SK-N-SH (cell line): Measurements from ENCODE around the gene DNAJC13. TPM values are rescaled to one million over a fixed set of nuclear protein-coding genes. Genes with fewer than 3 reads are reported as not detected.

Experiments
- CTCF ChIA-PET: fragments of 300-600, 350-600 bp; formaldehyde crosslinking; extraction: SDS; loops from one replicate; lab custom pipeline; 2021; lab: Yijun Ruan, JAX
- POLR2A ChIA-PET: fragments of 350-600 bp; sonication (Branson Sonifier 250); formaldehyde crosslinking; extraction: SDS; loops from one replicate; lab custom pipeline; 2020; ENCODE audit warnings: antibody characterized with exemption, inconsistent platforms; lab: Yijun Ruan, JAX
- DNase-seq: peaks from one replicate; pipeline ENCODE4 v3.0.0; 2012
- H2AFZ ChIP-seq: fragments of 200-600 bp; sonication (generic); 2 replicates; pipeline ENCODE4 v1.8.1; 2016; ENCODE audit warnings: antibody characterized with exemption, mild to moderate bottlenecking, low read depth
- H3F3A ChIP-seq: fragments of 200-600 bp; sonication (generic); replicated peaks from 2 replicates; pipeline ENCODE3; 2016; ENCODE audit warnings: antibody characterized with exemption, mild to moderate bottlenecking; ENCODE audit not compliant: insufficient read depth
- H3K27ac ChIP-seq, 2 experiments: fragments of 200-500 bp in 1 of 2; fragments of 200-600 bp in 1 of 2; sonication (Bioruptor generic) in 1 of 2; sonication (generic), shearing (Covaris generic) in 1 of 2; 2 replicates each; pipeline versions ENCODE4 v1.5.1 to v1.6.1; 2014 to 2016; ENCODE audit warnings: low read depth in 2 of 2, inconsistent platforms in 1 of 2, low read length in 1 of 2, mild to moderate bottlenecking in 1 of 2, mixed read lengths in 1 of 2
- H3K27me3 ChIP-seq: fragments of 200-600 bp; sonication (generic), shearing (Covaris generic); 2 replicates; pipeline ENCODE4 v1.6.1; 2016; ENCODE audit warnings: mixed run types; ENCODE audit not compliant: insufficient read depth
- H3K36me3 ChIP-seq, 2 experiments: fragments of 200-500 bp in 1 of 2; fragments of 200-600 bp in 1 of 2; sonication (Bioruptor generic) in 1 of 2; sonication (generic) in 1 of 2; replicated peaks in 1 of 2; 2 replicates each; pipeline versions ENCODE3 to v1.5.1; 2014 to 2016; ENCODE audit warnings: low read length in 1 of 2, mild to moderate bottlenecking in 1 of 2; ENCODE audit not compliant: insufficient read depth in 2 of 2, control insufficient read depth in 1 of 2
- H3K4me1 ChIP-seq, 2 experiments: fragments of 200-500 bp in 1 of 2; fragments of 200-600 bp in 1 of 2; sonication (Bioruptor generic) in 1 of 2; sonication (generic), shearing (Covaris generic) in 1 of 2; 2 replicates each; pipeline versions ENCODE4 v1.5.1 to v1.6.1; 2014 to 2016; ENCODE audit warnings: low read depth in 1 of 2, low read length in 1 of 2, mixed run types in 1 of 2; ENCODE audit not compliant: insufficient read depth in 2 of 2, control insufficient read depth in 1 of 2
- H3K4me2 ChIP-seq: fragments of 200-600 bp; sonication (generic), shearing (Covaris generic); 2 replicates; pipeline ENCODE4 v1.6.1; 2017; ENCODE audit warnings: mixed run types
- H3K4me3 ChIP-seq, 2 experiments: fragments of 200-500 bp in 1 of 2; fragments of 200-600 bp in 1 of 2; sonication (Bioruptor generic) in 1 of 2; sonication (generic), shearing (Covaris generic) in 1 of 2; 2 replicates each; pipeline versions ENCODE4 v1.5.1 to v1.8.1; 2014 to 2016; ENCODE audit warnings: low read depth in 2 of 2, inconsistent platforms in 1 of 2, low read length in 1 of 2, mild to moderate bottlenecking in 1 of 2, mixed read lengths in 1 of 2, moderate library complexity in 1 of 2
- H3K79me2 ChIP-seq: fragments of 200-600 bp; sonication (generic); 2 replicates; pipeline ENCODE4 v1.8.1; 2017; ENCODE audit warnings: mild to moderate bottlenecking; ENCODE audit not compliant: insufficient read depth
- H3K9ac ChIP-seq: fragments of 200-600 bp; sonication (generic); 2 replicates; pipeline ENCODE4 v1.6.1; 2017; ENCODE audit warnings: mixed run types
- H3K9me2 ChIP-seq: fragments of 200-600 bp; sonication (generic); 2 replicates; pipeline ENCODE4 v1.6.1; 2017; ENCODE audit warnings: mixed run types
- H3K9me3 ChIP-seq: fragments of 200-600 bp; sonication (generic); 2 replicates; pipeline ENCODE4 v1.6.1; 2017; ENCODE audit warnings: mixed run types, mild to moderate bottlenecking, moderate library complexity
- H4K20me1 ChIP-seq: fragments of 200-600 bp; sonication (generic); 2 replicates; pipeline ENCODE4 v1.6.1; 2017; ENCODE audit warnings: mild to moderate bottlenecking, mixed run types; ENCODE audit not compliant: insufficient read depth
- CHD2 ChIP-seq: fragments of 150-350 bp; IDR thresholded peaks from 2 replicates; pipeline ENCODE4 v1.6.1; 2018; ENCODE audit warnings: low read length; ENCODE audit not compliant: partially characterized antibody
- EP300 ChIP-seq, 2 experiments: IDR thresholded peaks; 2 replicates each; pipeline versions ENCODE4 v1.4.0 to v1.6.1; 2012; ENCODE audit warnings: borderline replicate concordance in 1 of 2, low read depth in 1 of 2, low read length in 1 of 2
- FOSL2 ChIP-seq: IDR thresholded peaks from 2 replicates; pipeline ENCODE4 v1.4.0; 2012; ENCODE audit warnings: low read depth, mild to moderate bottlenecking, moderate library complexity, borderline replicate concordance
- FOXM1 ChIP-seq: IDR thresholded peaks from 2 replicates; pipeline ENCODE4 v1.4.0; 2012; ENCODE audit warnings: low read depth, mild to moderate bottlenecking
- GATA2 ChIP-seq: sonication (generic); formaldehyde crosslinking; IDR thresholded peaks from 2 replicates; pipeline ENCODE4 v1.5.0; 2020; ENCODE audit warnings: mild to moderate bottlenecking, missing genetic modification reagents
- JUND ChIP-seq: IDR thresholded peaks from 2 replicates; pipeline ENCODE4 v1.4.0; 2012
- MAX ChIP-seq: IDR thresholded peaks from 2 replicates; pipeline ENCODE4 v1.4.0; 2012; ENCODE audit warnings: low read depth
- MXI1 ChIP-seq: IDR thresholded peaks from 2 replicates; pipeline ENCODE4 v1.6.1; 2012; ENCODE audit warnings: mild to moderate bottlenecking, low read depth, low read length, improper control_type of control experiment
- NRF1 ChIP-seq: IDR thresholded peaks from 2 replicates; pipeline ENCODE4 v1.6.1; 2012; ENCODE audit warnings: low read depth, mild to moderate bottlenecking, low read length
- POLR2AphosphoS5 ChIP-seq: IDR thresholded peaks from 2 replicates; pipeline ENCODE4 v1.6.1; 2012; ENCODE audit warnings: low read depth, low read length
- RCOR1 ChIP-seq: fragments of 150-350 bp; IDR thresholded peaks from 2 replicates; pipeline ENCODE4 v1.6.1; 2017; ENCODE audit warnings: antibody characterized with exemption, low read length
- REST ChIP-seq: IDR thresholded peaks from 2 replicates; pipeline ENCODE4 v1.6.1; 2012; ENCODE audit warnings: mild to moderate bottlenecking, low read depth, low read length, moderate library complexity
- RFX5 ChIP-seq: IDR thresholded peaks from 2 replicates; pipeline ENCODE4 v1.6.1; 2012; ENCODE audit warnings: mild to moderate bottlenecking, improper control_type of control experiment, low read length
- RXRA ChIP-seq: IDR thresholded peaks from 2 replicates; pipeline ENCODE4 v1.4.0; 2012; ENCODE audit warnings: low read depth, mild to moderate bottlenecking, borderline replicate concordance
- SIN3A ChIP-seq: IDR thresholded peaks from 2 replicates; pipeline ENCODE4 v1.6.1; 2012; ENCODE audit warnings: low read depth, mild to moderate bottlenecking, low read length, moderate library complexity, borderline replicate concordance
- TEAD4 ChIP-seq: IDR thresholded peaks from 2 replicates; pipeline ENCODE4 v1.4.0; 2012; ENCODE audit warnings: mild to moderate bottlenecking, borderline replicate concordance; ENCODE audit not compliant: insufficient read depth
- USF1 ChIP-seq: IDR thresholded peaks from 2 replicates; pipeline ENCODE4 v1.4.0; 2012; ENCODE audit warnings: low read depth, borderline replicate concordance
- USF2 ChIP-seq: fragments of 150-350 bp; IDR thresholded peaks from 2 replicates; pipeline ENCODE4 v1.6.1; 2017; ENCODE audit warnings: antibody characterized with exemption, low read length, low read depth, borderline replicate concordance
- YY1 ChIP-seq: IDR thresholded peaks from 2 replicates; pipeline ENCODE4 v1.4.0; 2012; ENCODE audit warnings: low read depth, mild to moderate bottlenecking
- WGBS: methylation state at CpG from one replicate; pipeline ENCODE4 v1.1.6; 2017; ENCODE audit warnings: low lambda C conversion rate; 5-methylcytosine and 5-hydroxymethylcytosine counted together
- polyA plus RNA-seq, 3 experiments: library from polyadenylated mRNA; depleted of rRNA; stranded (reverse); fragments of >200 nt; gene quantifications; 2 replicates each; pipeline ENCODE4 v1.2.3, GENCODE V29; 2012

The DNAJC13 gene
- polyA plus RNA-seq, 1 of the 3 experiments (the other 2 are of a cell fraction), result 10.8 TPM

- Histone ChIP-seq H3K4me2 (no peak overlapping the region), H2AFZ (no peak overlapping the region), H3K9me3 (no peaks in the 10 kb centered on the region), H3K27me3 (no peaks in the 10 kb centered on the region), H3K4me1 (no peaks in the 10 kb centered on the region), H3K27ac (no peak overlapping the region), H3K9ac (no peak overlapping the region), H4K20me1 (no peaks in the 10 kb centered on the region), H3K4me3 (no peak overlapping the region), H3K79me2 (no peaks in the 10 kb centered on the region), H3K9me2 (no peaks in the 10 kb centered on the region), H3K36me3 (no peaks in the 10 kb centered on the region), H3F3A (no peaks in the 10 kb centered on the region)
- no peak for DNase-seq
- WGBS, result 39% methylated on average over 2 of the region's 2 CpGs
- TF ChIP-seq NRF1 (no peak), MXI1 (no peak), REST (no peak), RXRA (no peak), FOSL2 (no peak), USF1 (no peak), MAX (no peak), RCOR1 (no peak), POLR2AphosphoS5 (no peak), CHD2 (no peak), JUND (no peak), RFX5 (no peak), FOXM1 (no peak), SIN3A (no peak), USF2 (no peak), GATA2 (CRISPR knock-in tag) (no peak), TEAD4 (no peak), EP300 (IDR thresholded peaks at IDR 0.05; ENCODE audit: borderline replicate concordance in 1 of 2, low read depth in 1 of 2, low read length in 1 of 2) (no peak), YY1 (no peak)
- POLR2A ChIA-PET, result no interaction called here
- CTCF ChIA-PET, result interaction anchor here (1.1 kb wide), 1 partner anchor 36 kb away, joined by 4 read pairs; no protein-coding TSS in a partner anchor
Measured at GRCh38 chr3:132378846-132379245, 38.5 kb upstream of the DNAJC13 start.
